Activated T-helper 1 cell treated with anti-CD3 and anti-CD28 coated beads, Interleukin-12 subunit alpha, Interleukin-12 subunit beta, Interleukin-2, Interleukin-4 antibody, amounts not matched to agents 30 ng/mL and 10 ng/mL and 1 ng/mL, durations not matched to agents 14 hours and 24 hours and 36 hours (primary cell): ENCODE data around the gene MAPKAPK2. TPM values are rescaled to one million over a fixed set of nuclear protein-coding genes. Genes with fewer than 3 reads are reported as not detected.
A peak's percentile ranks its signal among the peaks of the same experiment; 100 is the strongest.

Experiments
- DNase-seq: peaks from one replicate; pipeline ENCODE4 v3.0.0; 2021; ENCODE audit warnings: low spot score
- H3K27ac Mint-ChIP-seq: one replicate; pipeline ENCODE4 v1.8.0; 2021; ENCODE audit warnings: mild to moderate bottlenecking, mixed read lengths
- H3K27me3 Mint-ChIP-seq: one replicate; pipeline ENCODE4 v1.8.0; 2022; ENCODE audit warnings: mild to moderate bottlenecking, moderate library complexity, mixed read lengths; ENCODE audit not compliant: insufficient read depth
- H3K36me3 Mint-ChIP-seq: one replicate; pipeline ENCODE4 v1.8.0; 2021; ENCODE audit warnings: low read depth, mixed read lengths
- H3K4me1 Mint-ChIP-seq: one replicate; pipeline ENCODE4 v1.8.0; 2021; ENCODE audit warnings: low read depth, mixed read lengths
- H3K4me3 Mint-ChIP-seq: one replicate; pipeline ENCODE4 v1.8.0; 2021; ENCODE audit warnings: mild to moderate bottlenecking, moderate library complexity, mixed read lengths
- H3K9me3 Mint-ChIP-seq: one replicate; pipeline ENCODE4 v1.8.0; 2021; ENCODE audit warnings: mixed read lengths
- intact Hi-C: fragments of 100-400 bp; cut with micrococcal nuclease; formaldehyde crosslinking; loops from one replicate; pipeline ENCODE4 v1.15.1; 2024
- total RNA-seq: library from RNA; stranded (reverse); gene quantifications from 2 replicates; pipeline ENCODE4 v1.2.3, GENCODE V29; 2022

MAPKAPK2 gene
- total RNA-seq, 1 donor from 2014 or later: 120 TPM

GRCh38 chr1:206713910-206714312 is 29.2 kb downstream of the MAPKAPK2 start:
- Mint-ChIP-seq H3K4me3 (peak overlapping the region; percentile 5), H3K36me3 (peaks cover 13% of the 10 kb centered on the region), H3K27me3 (no peaks in the 10 kb centered on the region), H3K9me3 (no peaks in the 10 kb centered on the region), H3K4me1 (peaks cover 83% of the 10 kb centered on the region), H3K27ac (peak overlapping the region; percentile 56)
- DNase-seq: no peak
- intact Hi-C loops: loop anchor here (1.0 kb wide), 1 partner anchor 11 kb away; no protein-coding TSS in a partner anchor

GRCh38 chr1:206714331-206715058 is 29.8 kb downstream of the MAPKAPK2 start:
- no peak for DNase-seq
- Mint-ChIP-seq H3K27me3 (no peaks in the 10 kb centered on the region), H3K9me3 (no peaks in the 10 kb centered on the region), H3K36me3 (peaks cover 10% of the 10 kb centered on the region), H3K4me1 (peaks cover 83% of the 10 kb centered on the region), H3K27ac (peak overlapping the region; percentile 74), H3K4me3 (no peak overlapping the region)
- intact Hi-C loops: no loop called here

GRCh38 chr1:206715120-206715519 is 30.4 kb downstream of the MAPKAPK2 start:
- H3K27ac Mint-ChIP-seq: peak overlapping the region; percentile 74
- intact Hi-C loops: no loop called here
- H3K9me3 Mint-ChIP-seq: no peaks in the 10 kb centered on the region
- no peak for DNase-seq
- peaks cover 82% of the 10 kb centered on the region for H3K4me1 Mint-ChIP-seq
- no peaks in the 10 kb centered on the region for H3K27me3 Mint-ChIP-seq
- peaks cover 10% of the 10 kb centered on the region for H3K36me3 Mint-ChIP-seq
- no peak overlapping the region for H3K4me3 Mint-ChIP-seq

GRCh38 chr1:206715552-206716158 is 30.9 kb downstream of the MAPKAPK2 start:
- H3K27ac Mint-ChIP-seq: peak overlapping the region; percentile 74
- H3K4me3 Mint-ChIP-seq: peak overlapping the region; percentile 32
- no peak for DNase-seq
- no peaks in the 10 kb centered on the region for H3K9me3 Mint-ChIP-seq
- H3K27me3 Mint-ChIP-seq: no peaks in the 10 kb centered on the region
- peaks cover 79% of the 10 kb centered on the region for H3K4me1 Mint-ChIP-seq
- intact Hi-C loops: no loop called here
- peaks cover 6% of the 10 kb centered on the region for H3K36me3 Mint-ChIP-seq

- H3K36me3 Mint-ChIP-seq: peaks cover 6% of the 10 kb centered on the region
- H3K4me1 Mint-ChIP-seq: peaks cover 84% of the 10 kb centered on the region
- peak overlapping the region; percentile 74 for H3K27ac Mint-ChIP-seq
- DNase-seq: no peak
- intact Hi-C loops: no loop called here
- H3K4me3 Mint-ChIP-seq: peak overlapping the region; percentile 32
- H3K27me3 Mint-ChIP-seq: no peaks in the 10 kb centered on the region
- H3K9me3 Mint-ChIP-seq: no peaks in the 10 kb centered on the region
These were observed 31.6 kb downstream of the MAPKAPK2 start for GRCh38 chr1:206716159-206716869.

- Mint-ChIP-seq H3K9me3 (no peaks in the 10 kb centered on the region), H3K36me3 (peaks cover 7% of the 10 kb centered on the region), H3K27me3 (no peaks in the 10 kb centered on the region), H3K4me3 (peak overlapping the region; percentile 47), H3K4me1 (peaks cover 83% of the 10 kb centered on the region), H3K27ac (peak overlapping the region; percentile 74)
- intact Hi-C loops: no loop called here
- peak; percentile 26 for DNase-seq
These were observed 32.4 kb downstream of the MAPKAPK2 start for GRCh38 chr1:206716870-206717673.

GRCh38 chr1:206717674-206717989 is 32.9 kb downstream of the MAPKAPK2 start:
- no peaks in the 10 kb centered on the region for H3K27me3 Mint-ChIP-seq

GRCh38 chr1:206719169-206719839 is 34.6 kb downstream of the MAPKAPK2 start:
- no peak overlapping the region for H3K4me3 Mint-ChIP-seq
- DNase-seq: no peak
- H3K4me1 Mint-ChIP-seq: peaks cover 78% of the 10 kb centered on the region
- no peaks in the 10 kb centered on the region for H3K9me3 Mint-ChIP-seq
- H3K27me3 Mint-ChIP-seq: no peaks in the 10 kb centered on the region
- intact Hi-C loops: no loop called here
- peaks cover 5% of the 10 kb centered on the region for H3K36me3 Mint-ChIP-seq
- H3K27ac Mint-ChIP-seq: no peak overlapping the region

More at GRCh38 chr1:206717674-206717989, 32.9 kb downstream of the MAPKAPK2 start:
- H3K4me3 Mint-ChIP-seq: peak overlapping the region; percentile 47
- no peak for DNase-seq
- peaks cover 7% of the 10 kb centered on the region for H3K36me3 Mint-ChIP-seq
- H3K4me1 Mint-ChIP-seq: peaks cover 78% of the 10 kb centered on the region
- no peaks in the 10 kb centered on the region for H3K9me3 Mint-ChIP-seq
- intact Hi-C loops: no loop called here
- peak overlapping the region; percentile 74 for H3K27ac Mint-ChIP-seq

GRCh38 chr1:206721454-206721853 is 36.7 kb downstream of the MAPKAPK2 start:
- Mint-ChIP-seq H3K4me3 (no peak overlapping the region), H3K27ac (no peak overlapping the region), H3K9me3 (no peaks in the 10 kb centered on the region), H3K4me1 (peaks cover 79% of the 10 kb centered on the region), H3K27me3 (no peaks in the 10 kb centered on the region), H3K36me3 (peaks cover 5% of the 10 kb centered on the region)
- intact Hi-C loops: no loop called here
- no peak for DNase-seq

GRCh38 chr1:206722751-206723461 is 38.2 kb downstream of the MAPKAPK2 start:
- no peaks in the 10 kb centered on the region for H3K27me3 Mint-ChIP-seq
- DNase-seq: no peak
- no peaks in the 10 kb centered on the region for H3K9me3 Mint-ChIP-seq
- H3K36me3 Mint-ChIP-seq: peaks cover 5% of the 10 kb centered on the region
- H3K4me1 Mint-ChIP-seq: peaks cover 73% of the 10 kb centered on the region
- intact Hi-C loops: no loop called here
- no peak overlapping the region for H3K4me3 Mint-ChIP-seq
- no peak overlapping the region for H3K27ac Mint-ChIP-seq

- Mint-ChIP-seq H3K4me1 (peaks cover 71% of the 10 kb centered on the region), H3K27me3 (no peaks in the 10 kb centered on the region), H3K9me3 (no peaks in the 10 kb centered on the region), H3K36me3 (peaks cover 7% of the 10 kb centered on the region), H3K27ac (no peak overlapping the region), H3K4me3 (no peak overlapping the region)
- intact Hi-C loops: no loop called here
- DNase-seq: no peak
These were observed 38.7 kb downstream of the MAPKAPK2 start for GRCh38 chr1:206723462-206723804.
